Ovary (tissue), 9 donors: Measurements from ENCODE around the gene CLN3. TPM values are rescaled to one million over a fixed set of nuclear protein-coding genes. Genes with fewer than 3 reads are reported as not detected.
"Not testable (repeated sequence)": the region's sequence is repeated elsewhere in the genome, so short reads cannot be mapped to it uniquely, and the experiment has no call there.

Experiments used
- DNase-seq, 5 donors: peaks; one replicate each; pipeline ENCODE4 v3.0.0-alpha.2; 2019 to 2020
- H3K27ac ChIP-seq, 2 donors: fragments of 200-600 bp; one replicate each; pipeline versions ENCODE4 v1.5.1 to v1.8.0; 2019 to 2022
- H3K27me3 ChIP-seq: fragments of 200-600 bp; one replicate; pipeline ENCODE4 v1.8.0; 2022
- H3K36me3 ChIP-seq: fragments of 200-600 bp; sonication (generic); one replicate; pipeline ENCODE4 v1.5.1; 2019
- H3K4me1 ChIP-seq: one replicate; pipeline ENCODE4 v1.8.1; 2013; ENCODE audit warnings: mild to moderate bottlenecking, moderate library complexity; ENCODE audit not compliant: insufficient read depth
- H3K4me3 ChIP-seq: fragments of 200-600 bp; sonication (generic); one replicate; pipeline ENCODE4 v1.5.1; 2017
- H3K9me3 ChIP-seq, 2 donors: fragments of 200-600 bp in 1 of 2; sonication (generic) in 1 of 2; one replicate each; pipeline versions ENCODE4 v1.5.1 to v1.8.1; 2013 to 2019; ENCODE audit warnings: mild to moderate bottlenecking in 1 of 2, moderate library complexity in 1 of 2
- CTCF ChIP-seq, 3 donors: fragments of 450-650 bp in 2 of 3; fragments of 200-600 bp in 1 of 3; IDR thresholded peaks; one replicate each; pipeline versions ENCODE4 v1.5.1 to v1.8.0; 2016 to 2022; ENCODE audit warnings: antibody characterized with exemption in 3 of 3, mild to moderate bottlenecking in 1 of 3
- EP300 ChIP-seq: sonication (generic); formaldehyde crosslinking; IDR thresholded peaks from one replicate; pipeline ENCODE4 v1.6.1; 2017; ENCODE audit warnings: antibody characterized with exemption
- POLR2A ChIP-seq: fragments of 450-650 bp; IDR thresholded peaks from one replicate; pipeline ENCODE4 v1.6.1; 2017; ENCODE audit warnings: antibody characterized with exemption, mild to moderate bottlenecking, moderate library complexity
- WGBS, 3 donors: extraction: QIAGEN DNeasy Blood & Tissue Kit in 1 of 3; methylation state at CpG; one replicate each; pipeline versions ENCODE4 v1.1.5 to v1.1.7; 2013 to 2017; 5-methylcytosine and 5-hydroxymethylcytosine counted together
- intact Hi-C, 4 donors: fragments of 100-400 bp; cut with DNase I; formaldehyde crosslinking; loops; one replicate each; pipeline versions ENCODE4 v1.11.0 to v1.15.1; 2022 to 2023
- polyA plus RNA-seq, 2 donors: library from polyadenylated mRNA; stranded (reverse); fragments of 200-250 nt in 1 of 2; fragments of 350-450 nt in 1 of 2; fragmentation: Illumina TruSeq in 1 of 2; extraction: RNeasy Lipid Tissue Mini Kit (QIAGEN cat#74804) in 1 of 2; gene quantifications; one replicate each; pipeline ENCODE4 v1.2.3, GENCODE V29; 2013 to 2014
- total RNA-seq, 7 donors: library from RNA; depleted of rRNA in 2 of 7; stranded (reverse); fragments of >200 nt in 2 of 7; fragmentation: NEBNext Ultra II Directional in 3 of 7; extraction: Animal tissue kit (Norgen Biotek cat#: 25700) in 3 of 7; gene quantifications; one replicate each; pipeline versions ENCODE4 v1.1.0 to v1.2.4, GENCODE V29; 2016 to 2023
- donor health status: DM: no; HTN: no; CAD: no; lungs with moderate emphysema.
- donor health status: DM: no; HTN: no; CAD: no.
- donor health status: Bipolar disorder and iron deficiency.
- donor health status: DM: yes; HTN: yes; CAD: no.
- donor health status: DM: no; HTN: no; CAD: no.
- donor health status: DM: yes; HTN: yes; CAD: no.

Gene CLN3
- total and polyA plus RNA-seq, 9 donors: 15.9 to 32.1 (median 22.4) TPM

- no peaks in the 10 kb centered on the region for H3K9me3 ChIP-seq
- H3K27me3 ChIP-seq: no peaks in the 10 kb centered on the region
- no peak overlapping the region for H3K27ac ChIP-seq
- H3K4me3 ChIP-seq: no peak overlapping the region
- H3K4me1 ChIP-seq: no peaks in the 10 kb centered on the region
- no peaks in the 10 kb centered on the region for H3K36me3 ChIP-seq
- WGBS, 3 donors: 77 to 83% (median 78%) methylated on average over 19 of the region's 19 CpGs
- DNase-seq: no peak
- intact Hi-C loops: no loop called here
- TF ChIP-seq EP300: no peak
Observed at GRCh38 chr16:28501258-28502232, 9.7 kb upstream of the CLN3 start.

GRCh38 chr16:28500476-28501180 is 8.8 kb upstream of the CLN3 start:
- H3K36me3 ChIP-seq, H3K4me3 ChIP-seq, intact Hi-C loops, H3K27ac ChIP-seq, H3K27me3 ChIP-seq, H3K4me1 ChIP-seq, DNase-seq, H3K9me3 ChIP-seq: not testable (repeated sequence)
- WGBS, 3 donors: 78 to 82% (median 79%) methylated on average over 18 of the region's 18 CpGs

GRCh38 chr16:28499854-28500253 is 8.0 kb upstream of the CLN3 start:
- no peaks in the 10 kb centered on the region for H3K36me3 ChIP-seq
- intact Hi-C loops: loop anchor here in 2 of 4 donors (10.0 kb wide), 1 partner anchor 45 kb away; no protein-coding TSS in a partner anchor
- H3K4me1 ChIP-seq: no peaks in the 10 kb centered on the region
- no peak overlapping the region for H3K27ac ChIP-seq
- TF ChIP-seq POLR2A: no peak
- no peak for TF ChIP-seq EP300
- no peak for TF ChIP-seq CTCF (IDR thresholded peaks at IDR 0.05)
- H3K27me3 ChIP-seq: no peaks in the 10 kb centered on the region
- no peak for DNase-seq
- WGBS, 3 donors: 66 to 74% (median 70%) methylated on average over 10 of the region's 10 CpGs
- no peak overlapping the region for H3K4me3 ChIP-seq
- no peaks in the 10 kb centered on the region for H3K9me3 ChIP-seq

GRCh38 chr16:28498666-28499381 is 7.0 kb upstream of the CLN3 start:
- no peak overlapping the region for H3K27ac ChIP-seq
- intact Hi-C loops: loop anchor here in 2 of 4 donors (10.0 kb wide), 1 partner anchor 46 kb away; no protein-coding TSS in a partner anchor

More at GRCh38 chr16:28498666-28499381, 7.0 kb upstream of the CLN3 start:
- no peaks in the 10 kb centered on the region for H3K27me3 ChIP-seq
- no peaks in the 10 kb centered on the region for H3K9me3 ChIP-seq
- no peak for DNase-seq
- no peak for TF ChIP-seq POLR2A
- no peak for TF ChIP-seq CTCF (IDR thresholded peaks at IDR 0.05)
- TF ChIP-seq EP300: no peak
- H3K36me3 ChIP-seq: no peaks in the 10 kb centered on the region
- 82 to 85% (median 84%) methylated on average over 15 of the region's 15 CpGs for WGBS, 3 donors
- no peak overlapping the region for H3K4me3 ChIP-seq
- no peaks in the 10 kb centered on the region for H3K4me1 ChIP-seq
